Measurements from ENCODE around the gene TMEM263.
"Not testable (repeated sequence)": the region's sequence is repeated elsewhere in the genome, so short reads cannot be mapped to it uniquely, and the experiment has no call there.

GRCh38 chr12:106923594-106923993 is 32.1 kb upstream of the TMEM263 start:
- not testable (repeated sequence) for TF ChIP-seq ZBTB26 (CRISPR knock-in tag; IDR thresholded peaks at IDR 0.05); MXI1 (IDR thresholded peaks at IDR 0.05; ENCODE audit: low read depth, low read length); POLR2AphosphoS5 (IDR thresholded peaks at IDR 0.05; ENCODE audit: control insufficient read depth, insufficient read depth, low read depth, low read length)
